Liver (tissue), 9 donors: ENCODE results near the gene HPCA. TPM values are rescaled to one million over a fixed set of nuclear protein-coding genes. Genes with fewer than 3 reads are reported as not detected.

ENCODE experiments used
- DNase-seq: peaks from one replicate; pipeline ENCODE4 v3.0.0-alpha.2; 2017; ENCODE audit warnings: low spot score
- H3K27ac ChIP-seq, 2 donors: one replicate each; pipeline ENCODE4 v1.7.0; 2013; ENCODE audit warnings: inconsistent platforms in 2 of 2, low read length in 2 of 2, control low read depth in 1 of 2, low read depth in 1 of 2, mild to moderate bottlenecking in 1 of 2
- H3K27me3 ChIP-seq, 4 donors: one replicate each; pipeline versions ENCODE4 v1.6.1 to v1.7.0; 2013; ENCODE audit warnings: low read length in 3 of 4, inconsistent platforms in 1 of 4, mild to moderate bottlenecking in 1 of 4, moderate library complexity in 1 of 4; ENCODE audit not compliant: control insufficient read depth in 4 of 4, insufficient read depth in 4 of 4
- H3K36me3 ChIP-seq, 4 donors: one replicate each; pipeline versions ENCODE4 v1.6.1 to v1.7.0; 2013; ENCODE audit warnings: low read length in 3 of 4, mild to moderate bottlenecking in 3 of 4, low read depth in 1 of 4, moderate library complexity in 1 of 4; ENCODE audit not compliant: control insufficient read depth in 4 of 4, insufficient read depth in 3 of 4
- H3K4me1 ChIP-seq, 4 donors: one replicate each; pipeline versions ENCODE4 v1.6.1 to v1.7.0; 2013; ENCODE audit warnings: low read length in 3 of 4, mild to moderate bottlenecking in 3 of 4, moderate library complexity in 1 of 4; ENCODE audit not compliant: control insufficient read depth in 4 of 4, insufficient read depth in 4 of 4
- H3K4me3 ChIP-seq, 3 donors: one replicate each; pipeline versions ENCODE4 v1.6.1 to v1.7.0; 2013; ENCODE audit warnings: low read length in 3 of 3, control low read depth in 1 of 3, low read depth in 1 of 3, mild to moderate bottlenecking in 1 of 3
- H3K9ac ChIP-seq, 2 donors: one replicate each; pipeline ENCODE4 v1.7.0; 2013; ENCODE audit warnings: low read length in 2 of 2, mild to moderate bottlenecking in 2 of 2, moderate library complexity in 2 of 2, control low read depth in 1 of 2, low read depth in 1 of 2
- H3K9me3 ChIP-seq, 4 donors: one replicate each; pipeline versions ENCODE4 v1.6.1 to v1.7.0; 2013; ENCODE audit warnings: low read length in 3 of 4; ENCODE audit not compliant: control insufficient read depth in 4 of 4
- EGR1 ChIP-seq, 2 donors: IDR thresholded peaks; 2 replicates each; pipeline ENCODE4 v1.6.1; 2016 to 2018; ENCODE audit warnings: antibody characterized with exemption in 2 of 2, low read depth in 2 of 2
- FOXA1 ChIP-seq: IDR thresholded peaks from 2 replicates; pipeline ENCODE4 v1.6.1; 2016; ENCODE audit warnings: antibody characterized with exemption
- FOXA2 ChIP-seq: IDR thresholded peaks from 2 replicates; pipeline ENCODE4 v1.6.1; 2016; ENCODE audit warnings: antibody characterized with exemption
- GABPA ChIP-seq, 2 donors: IDR thresholded peaks in 1 of 2; conservative IDR thresholded peaks in 1 of 2; 2 replicates each; pipeline ENCODE4 v1.6.1; 2016; ENCODE audit warnings: antibody characterized with exemption in 2 of 2, mild to moderate bottlenecking in 1 of 2, moderate library complexity in 1 of 2
- HNF4A ChIP-seq, 2 donors: conservative IDR thresholded peaks; 2 replicates each; pipeline ENCODE4 v1.6.1; 2016; ENCODE audit warnings: antibody characterized with exemption in 2 of 2, mild to moderate bottlenecking in 2 of 2
- HNF4G ChIP-seq: IDR thresholded peaks from 2 replicates; pipeline ENCODE4 v1.6.1; 2016; ENCODE audit warnings: antibody characterized with exemption
- JUND ChIP-seq, 2 donors: IDR thresholded peaks; 2 replicates each; pipeline ENCODE4 v1.6.1; 2016; ENCODE audit warnings: antibody characterized with exemption in 2 of 2
- NR2F2 ChIP-seq: IDR thresholded peaks from 2 replicates; pipeline ENCODE4 v1.6.1; 2016; ENCODE audit warnings: antibody characterized with exemption
- RAD21 ChIP-seq, 2 donors: IDR thresholded peaks; 2 replicates each; pipeline ENCODE4 v1.6.1; 2016; ENCODE audit warnings: antibody characterized with exemption in 2 of 2, mild to moderate bottlenecking in 2 of 2
- RXRA ChIP-seq, 2 donors: IDR thresholded peaks; 2 replicates each; pipeline ENCODE4 v1.6.1; 2017 to 2018; ENCODE audit warnings: antibody characterized with exemption in 2 of 2, mild to moderate bottlenecking in 1 of 2
- SP1 ChIP-seq: IDR thresholded peaks from 2 replicates; pipeline ENCODE4 v1.6.1; 2018; ENCODE audit warnings: antibody characterized with exemption, mild to moderate bottlenecking
- TAF1 ChIP-seq: conservative IDR thresholded peaks from 2 replicates; pipeline ENCODE4 v1.6.1; 2016; ENCODE audit warnings: antibody characterized with exemption, mild to moderate bottlenecking
- YY1 ChIP-seq: IDR thresholded peaks from 2 replicates; pipeline ENCODE4 v1.6.1; 2016; ENCODE audit warnings: antibody characterized with exemption, mild to moderate bottlenecking
- WGBS: extraction: QIAGEN DNeasy Blood & Tissue Kit; methylation state at CpG from one replicate; pipeline ENCODE4 v1.1.7; 2013; 5-methylcytosine and 5-hydroxymethylcytosine counted together
- polyA plus RNA-seq, 2 donors: library from polyadenylated mRNA; stranded (reverse) in 1 of 2; unstranded in 1 of 2; fragments of 200-250 nt in 1 of 2; fragments of >200 nt in 1 of 2; fragmentation: Nextera tagmentation in 1 of 2; extraction: Ambion mirVana in 1 of 2; gene quantifications; one replicate each; pipeline versions ENCODE4 v1.2.1 to v1.2.3, GENCODE V29; 2013 to 2015
- total RNA-seq, 2 donors: library from RNA; depleted of rRNA; stranded (reverse); fragments of >200 nt; gene quantifications; one replicate each; pipeline ENCODE4 v1.2.3, GENCODE V29; 2014
- TF ChIP-seq, protein P1 (sequence below): IDR thresholded peaks from 2 replicates; pipeline ENCODE4 v1.6.1; 2016; ENCODE audit warnings: antibody characterized with exemption
- TF ChIP-seq, protein P2 (sequence below): IDR thresholded peaks from 2 replicates; pipeline ENCODE4 v1.6.1; 2016; ENCODE audit warnings: antibody characterized with exemption
- TF ChIP-seq, protein P3 (sequence below): fragments of 150-350 bp; IDR thresholded peaks from 2 replicates; pipeline ENCODE4 v1.5.1; 2017; ENCODE audit warnings: improper control_type of control experiment, low read depth, low read length; ENCODE audit not compliant: missing input control
- TF ChIP-seq, protein P4 (sequence below): IDR thresholded peaks from 2 replicates; pipeline ENCODE4 v1.6.1; 2016; ENCODE audit warnings: antibody characterized with exemption
- TF ChIP-seq, protein P5 (sequence below): IDR thresholded peaks from 2 replicates; pipeline ENCODE4 v1.6.1; 2016; ENCODE audit warnings: antibody characterized with exemption, mild to moderate bottlenecking
- donor health status: healthy.
- donor health status: healthy.
- donor health status: healthy.
- donor health status: healthy.
- donor health status: healthy.

The HPCA gene
- total and polyA plus RNA-seq, 4 donors: not detected

DNA sequence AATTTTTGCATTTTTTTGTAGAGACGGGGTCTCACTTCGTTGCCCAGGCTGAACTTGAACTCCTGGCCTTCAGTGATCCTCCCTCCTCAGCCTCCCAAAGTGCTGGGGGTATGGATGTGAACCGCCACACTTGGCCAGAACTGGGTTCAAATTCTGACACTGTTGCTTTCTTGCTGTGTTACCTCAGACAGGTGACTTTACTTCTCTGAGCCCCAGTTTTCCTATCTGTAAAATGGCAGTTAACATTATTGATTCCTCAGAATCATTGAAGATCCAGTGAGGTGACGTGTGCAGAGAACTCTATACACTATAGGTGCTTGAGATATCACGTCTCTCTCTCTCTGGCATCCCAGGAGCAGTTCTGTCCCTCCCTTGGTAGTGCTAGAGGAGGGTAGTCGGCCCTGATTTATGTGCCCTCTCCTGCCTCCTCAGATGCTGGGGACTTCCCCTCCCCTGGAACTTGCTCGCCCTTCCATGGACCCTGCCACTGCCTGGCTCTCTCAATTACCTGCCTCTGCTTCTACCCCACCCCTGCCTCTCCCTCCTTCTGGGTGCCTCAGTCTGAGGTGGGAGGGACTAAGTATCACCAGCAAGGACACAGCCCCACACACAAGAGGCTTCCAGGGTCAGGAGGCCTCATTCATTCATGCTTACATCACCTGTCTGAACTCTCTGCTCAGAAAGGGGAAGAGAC is 2.8 kb upstream of the HPCA start:
- Histone ChIP-seq H3K4me1 (peaks cover 0 to 5% (median under 1%) of the 10 kb centered on the region in 4 donors), H3K9me3 (no peaks in the 10 kb centered on the region), H3K27me3 (peaks cover 0 to 12% (median 3%) of the 10 kb centered on the region in 4 donors), H3K36me3 (no peaks in the 10 kb centered on the region), H3K9ac (no peak overlapping the region), H3K27ac (no peak overlapping the region), H3K4me3 (no peak overlapping the region)
- DNase-seq: no peak
- TF ChIP-seq FOXA2 (no peak), FOXA1 (no peak), HNF4G (no peak), HNF4A (conservative IDR thresholded peaks at IDR 0.05) (no peak), JUND (IDR thresholded peaks at IDR 0.05) (no peak), TAF1 (no peak), RXRA (IDR thresholded peaks at IDR 0.05) (no peak), NR2F2 (no peak), SP1 (no peak), RAD21 (IDR thresholded peaks at IDR 0.05) (no peak), EGR1 (IDR thresholded peaks at IDR 0.05; ENCODE audit: low read depth in 2 of 2) (no peak), GABPA (IDR thresholded peaks at IDR 0.05 in 1 of 2, conservative IDR thresholded peaks at IDR 0.05 in 1 of 2) (no peak), YY1 (no peak)
- TF ChIP-seq, protein P1, sequence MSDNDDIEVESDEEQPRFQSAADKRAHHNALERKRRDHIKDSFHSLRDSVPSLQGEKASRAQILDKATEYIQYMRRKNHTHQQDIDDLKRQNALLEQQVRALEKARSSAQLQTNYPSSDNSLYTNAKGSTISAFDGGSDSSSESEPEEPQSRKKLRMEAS: no peak
- TF ChIP-seq, protein P2, sequence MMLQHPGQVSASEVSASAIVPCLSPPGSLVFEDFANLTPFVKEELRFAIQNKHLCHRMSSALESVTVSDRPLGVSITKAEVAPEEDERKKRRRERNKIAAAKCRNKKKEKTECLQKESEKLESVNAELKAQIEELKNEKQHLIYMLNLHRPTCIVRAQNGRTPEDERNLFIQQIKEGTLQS: no peak
- TF ChIP-seq, protein P3, sequence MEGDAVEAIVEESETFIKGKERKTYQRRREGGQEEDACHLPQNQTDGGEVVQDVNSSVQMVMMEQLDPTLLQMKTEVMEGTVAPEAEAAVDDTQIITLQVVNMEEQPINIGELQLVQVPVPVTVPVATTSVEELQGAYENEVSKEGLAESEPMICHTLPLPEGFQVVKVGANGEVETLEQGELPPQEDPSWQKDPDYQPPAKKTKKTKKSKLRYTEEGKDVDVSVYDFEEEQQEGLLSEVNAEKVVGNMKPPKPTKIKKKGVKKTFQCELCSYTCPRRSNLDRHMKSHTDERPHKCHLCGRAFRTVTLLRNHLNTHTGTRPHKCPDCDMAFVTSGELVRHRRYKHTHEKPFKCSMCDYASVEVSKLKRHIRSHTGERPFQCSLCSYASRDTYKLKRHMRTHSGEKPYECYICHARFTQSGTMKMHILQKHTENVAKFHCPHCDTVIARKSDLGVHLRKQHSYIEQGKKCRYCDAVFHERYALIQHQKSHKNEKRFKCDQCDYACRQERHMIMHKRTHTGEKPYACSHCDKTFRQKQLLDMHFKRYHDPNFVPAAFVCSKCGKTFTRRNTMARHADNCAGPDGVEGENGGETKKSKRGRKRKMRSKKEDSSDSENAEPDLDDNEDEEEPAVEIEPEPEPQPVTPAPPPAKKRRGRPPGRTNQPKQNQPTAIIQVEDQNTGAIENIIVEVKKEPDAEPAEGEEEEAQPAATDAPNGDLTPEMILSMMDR: no peak
- TF ChIP-seq, protein P4, sequence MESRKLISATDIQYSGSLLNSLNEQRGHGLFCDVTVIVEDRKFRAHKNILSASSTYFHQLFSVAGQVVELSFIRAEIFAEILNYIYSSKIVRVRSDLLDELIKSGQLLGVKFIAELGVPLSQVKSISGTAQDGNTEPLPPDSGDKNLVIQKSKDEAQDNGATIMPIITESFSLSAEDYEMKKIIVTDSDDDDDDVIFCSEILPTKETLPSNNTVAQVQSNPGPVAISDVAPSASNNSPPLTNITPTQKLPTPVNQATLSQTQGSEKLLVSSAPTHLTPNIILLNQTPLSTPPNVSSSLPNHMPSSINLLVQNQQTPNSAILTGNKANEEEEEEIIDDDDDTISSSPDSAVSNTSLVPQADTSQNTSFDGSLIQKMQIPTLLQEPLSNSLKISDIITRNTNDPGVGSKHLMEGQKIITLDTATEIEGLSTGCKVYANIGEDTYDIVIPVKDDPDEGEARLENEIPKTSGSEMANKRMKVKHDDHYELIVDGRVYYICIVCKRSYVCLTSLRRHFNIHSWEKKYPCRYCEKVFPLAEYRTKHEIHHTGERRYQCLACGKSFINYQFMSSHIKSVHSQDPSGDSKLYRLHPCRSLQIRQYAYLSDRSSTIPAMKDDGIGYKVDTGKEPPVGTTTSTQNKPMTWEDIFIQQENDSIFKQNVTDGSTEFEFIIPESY: no peak
- TF ChIP-seq, protein P5, sequence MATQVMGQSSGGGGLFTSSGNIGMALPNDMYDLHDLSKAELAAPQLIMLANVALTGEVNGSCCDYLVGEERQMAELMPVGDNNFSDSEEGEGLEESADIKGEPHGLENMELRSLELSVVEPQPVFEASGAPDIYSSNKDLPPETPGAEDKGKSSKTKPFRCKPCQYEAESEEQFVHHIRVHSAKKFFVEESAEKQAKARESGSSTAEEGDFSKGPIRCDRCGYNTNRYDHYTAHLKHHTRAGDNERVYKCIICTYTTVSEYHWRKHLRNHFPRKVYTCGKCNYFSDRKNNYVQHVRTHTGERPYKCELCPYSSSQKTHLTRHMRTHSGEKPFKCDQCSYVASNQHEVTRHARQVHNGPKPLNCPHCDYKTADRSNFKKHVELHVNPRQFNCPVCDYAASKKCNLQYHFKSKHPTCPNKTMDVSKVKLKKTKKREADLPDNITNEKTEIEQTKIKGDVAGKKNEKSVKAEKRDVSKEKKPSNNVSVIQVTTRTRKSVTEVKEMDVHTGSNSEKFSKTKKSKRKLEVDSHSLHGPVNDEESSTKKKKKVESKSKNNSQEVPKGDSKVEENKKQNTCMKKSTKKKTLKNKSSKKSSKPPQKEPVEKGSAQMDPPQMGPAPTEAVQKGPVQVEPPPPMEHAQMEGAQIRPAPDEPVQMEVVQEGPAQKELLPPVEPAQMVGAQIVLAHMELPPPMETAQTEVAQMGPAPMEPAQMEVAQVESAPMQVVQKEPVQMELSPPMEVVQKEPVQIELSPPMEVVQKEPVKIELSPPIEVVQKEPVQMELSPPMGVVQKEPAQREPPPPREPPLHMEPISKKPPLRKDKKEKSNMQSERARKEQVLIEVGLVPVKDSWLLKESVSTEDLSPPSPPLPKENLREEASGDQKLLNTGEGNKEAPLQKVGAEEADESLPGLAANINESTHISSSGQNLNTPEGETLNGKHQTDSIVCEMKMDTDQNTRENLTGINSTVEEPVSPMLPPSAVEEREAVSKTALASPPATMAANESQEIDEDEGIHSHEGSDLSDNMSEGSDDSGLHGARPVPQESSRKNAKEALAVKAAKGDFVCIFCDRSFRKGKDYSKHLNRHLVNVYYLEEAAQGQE: no peak
- WGBS: 87% methylated on average over 7 of the region's 7 CpGs
